Fibroblast of lung (primary cell): ENCODE results near the gene HYAL4. TPM values are rescaled to one million over a fixed set of nuclear protein-coding genes. Genes with fewer than 3 reads are reported as not detected.

ENCODE experiments used
- DNase-seq, 2 donors: peaks; one replicate each; pipeline versions ENCODE4 v3.0.0 to v3.0.0-alpha.2; 2010; ENCODE audit warnings: low read depth in 2 of 2
- H2AFZ ChIP-seq: 2 replicates; pipeline ENCODE4 v1.5.1; 2012; ENCODE audit warnings: low read length, control low read depth, inconsistent platforms
- H3K27ac ChIP-seq: 2 replicates; pipeline ENCODE4 v1.5.1; 2011; ENCODE audit warnings: low read length, control low read depth; ENCODE audit not compliant: insufficient read depth
- H3K27me3 ChIP-seq: 2 replicates; pipeline ENCODE4 v1.5.1; 2011; ENCODE audit warnings: mild to moderate bottlenecking, low read length; ENCODE audit not compliant: control insufficient read depth, insufficient read depth
- H3K36me3 ChIP-seq: 2 replicates; pipeline ENCODE4 v1.5.1; 2011; ENCODE audit warnings: low read length; ENCODE audit not compliant: control insufficient read depth, insufficient read depth
- H3K4me1 ChIP-seq: 2 replicates; pipeline ENCODE4 v1.5.1; 2011; ENCODE audit warnings: low read length; ENCODE audit not compliant: control insufficient read depth, insufficient read depth; ENCODE audit errors: extremely low read depth
- H3K4me2 ChIP-seq: 2 replicates; pipeline ENCODE4 v1.5.1; 2011; ENCODE audit warnings: low read length, control low read depth; ENCODE audit not compliant: insufficient read depth; ENCODE audit errors: extremely low read depth
- H3K4me3 ChIP-seq, 4 experiments: fragments of 200-600 bp in 1 of 4; sonication (generic) in 1 of 4; replicated peaks in 1 of 4; 2 replicates each; pipeline ENCODE4 v1.5.1; 2011 to 2016; ENCODE audit warnings: low read length in 4 of 4, low read depth in 3 of 4, mild to moderate bottlenecking in 3 of 4, control low read depth in 2 of 4, inconsistent platforms in 1 of 4, mixed read lengths in 1 of 4; ENCODE audit not compliant: insufficient read depth in 1 of 4; ENCODE audit errors: control extremely low read depth in 1 of 4
- H3K79me2 ChIP-seq: 2 replicates; pipeline ENCODE4 v1.5.1; 2012; ENCODE audit warnings: mild to moderate bottlenecking, low read length, inconsistent platforms; ENCODE audit not compliant: control insufficient read depth, insufficient read depth
- H3K9ac ChIP-seq: 2 replicates; pipeline ENCODE4 v1.5.1; 2011; ENCODE audit warnings: mild to moderate bottlenecking, low read length, control low read depth; ENCODE audit not compliant: insufficient read depth
- H3K9me3 ChIP-seq: 2 replicates; pipeline ENCODE4 v1.5.1; 2012; ENCODE audit warnings: low read depth, low read length; ENCODE audit not compliant: control insufficient read depth, insufficient read depth
- H4K20me1 ChIP-seq: 2 replicates; pipeline ENCODE4 v1.5.1; 2011; ENCODE audit warnings: low read length; ENCODE audit not compliant: control insufficient read depth, insufficient read depth; ENCODE audit errors: extremely low read depth
- EZH2 ChIP-seq: IDR thresholded peaks from 2 replicates; pipeline ENCODE4 v1.5.1; 2012; ENCODE audit warnings: low read length, control low read depth, mild to moderate bottlenecking; ENCODE audit errors: missing control alignments
- polyA plus RNA-seq, 2 donors: library from polyadenylated mRNA; depleted of rRNA in 1 of 2; stranded (reverse) in 1 of 2; unstranded in 1 of 2; fragments of >200 nt; gene quantifications; 2 replicates each; pipeline ENCODE4 v1.2.1, GENCODE V29; 2011 to 2012; ENCODE audit warnings: missing spikeins in 1 of 2
- total RNA-seq: library from RNA; depleted of rRNA; stranded (reverse); fragments of >200 nt; gene quantifications from 2 replicates; pipeline ENCODE4 v1.2.1, GENCODE V29; 2014
- TF ChIP-seq, protein P1 (sequence below), 2 donors: IDR thresholded peaks in 1 of 2; conservative IDR thresholded peaks in 1 of 2; 1 replicate in 1 of 2; 2 replicates in 1 of 2; pipeline ENCODE4 v1.5.1; 2011 to 2012; ENCODE audit warnings: low read length in 2 of 2, control low read depth in 1 of 2, inconsistent platforms in 1 of 2, low read depth in 1 of 2, mild to moderate bottlenecking in 1 of 2

HYAL4 gene
- total and polyA plus RNA-seq, 2 donors (not counting 1 experiment from before 2014, with no cell fraction given) = not detected

DNA sequence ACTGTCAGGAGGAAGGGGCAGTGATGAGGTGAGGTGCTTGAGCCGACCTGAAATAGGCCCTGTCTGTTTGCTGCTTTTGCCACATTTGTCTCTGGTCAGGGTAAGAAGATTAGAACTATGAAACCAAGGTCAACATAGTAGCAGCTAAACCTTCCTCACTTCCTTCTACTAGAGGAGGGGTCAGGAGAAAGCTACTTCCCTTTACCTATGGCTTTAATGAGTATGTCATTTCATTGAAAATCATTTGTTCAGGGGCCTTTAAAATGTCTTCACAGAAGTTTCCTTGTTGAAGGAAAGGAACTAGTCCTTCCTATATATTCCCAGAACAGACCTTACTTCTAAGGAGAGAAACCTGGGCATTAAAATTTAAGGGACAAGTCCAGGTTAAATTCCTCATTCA lies 19.0 kb downstream of the HYAL4 start:
- Histone ChIP-seq H3K9ac (no peak overlapping the region), H3K4me3 (no peak overlapping the region), H3K27me3 (no peaks in the 10 kb centered on the region), H3K36me3 (no peaks in the 10 kb centered on the region), H3K79me2 (no peaks in the 10 kb centered on the region), H3K27ac (no peak overlapping the region), H3K4me1 (no peaks in the 10 kb centered on the region), H2AFZ (no peak overlapping the region), H3K9me3 (no peaks in the 10 kb centered on the region), H3K4me2 (no peak overlapping the region), H4K20me1 (no peaks in the 10 kb centered on the region)
- DNase-seq = no peak
- no peak for TF ChIP-seq EZH2
- TF ChIP-seq, protein P1, sequence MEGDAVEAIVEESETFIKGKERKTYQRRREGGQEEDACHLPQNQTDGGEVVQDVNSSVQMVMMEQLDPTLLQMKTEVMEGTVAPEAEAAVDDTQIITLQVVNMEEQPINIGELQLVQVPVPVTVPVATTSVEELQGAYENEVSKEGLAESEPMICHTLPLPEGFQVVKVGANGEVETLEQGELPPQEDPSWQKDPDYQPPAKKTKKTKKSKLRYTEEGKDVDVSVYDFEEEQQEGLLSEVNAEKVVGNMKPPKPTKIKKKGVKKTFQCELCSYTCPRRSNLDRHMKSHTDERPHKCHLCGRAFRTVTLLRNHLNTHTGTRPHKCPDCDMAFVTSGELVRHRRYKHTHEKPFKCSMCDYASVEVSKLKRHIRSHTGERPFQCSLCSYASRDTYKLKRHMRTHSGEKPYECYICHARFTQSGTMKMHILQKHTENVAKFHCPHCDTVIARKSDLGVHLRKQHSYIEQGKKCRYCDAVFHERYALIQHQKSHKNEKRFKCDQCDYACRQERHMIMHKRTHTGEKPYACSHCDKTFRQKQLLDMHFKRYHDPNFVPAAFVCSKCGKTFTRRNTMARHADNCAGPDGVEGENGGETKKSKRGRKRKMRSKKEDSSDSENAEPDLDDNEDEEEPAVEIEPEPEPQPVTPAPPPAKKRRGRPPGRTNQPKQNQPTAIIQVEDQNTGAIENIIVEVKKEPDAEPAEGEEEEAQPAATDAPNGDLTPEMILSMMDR (conservative IDR thresholded peaks at IDR 0.05 in 1 of 2, IDR thresholded peaks at IDR 0.05 in 1 of 2; ENCODE audit: low read depth in 1 of 2, low read length in 2 of 2) = no peak

DNA sequence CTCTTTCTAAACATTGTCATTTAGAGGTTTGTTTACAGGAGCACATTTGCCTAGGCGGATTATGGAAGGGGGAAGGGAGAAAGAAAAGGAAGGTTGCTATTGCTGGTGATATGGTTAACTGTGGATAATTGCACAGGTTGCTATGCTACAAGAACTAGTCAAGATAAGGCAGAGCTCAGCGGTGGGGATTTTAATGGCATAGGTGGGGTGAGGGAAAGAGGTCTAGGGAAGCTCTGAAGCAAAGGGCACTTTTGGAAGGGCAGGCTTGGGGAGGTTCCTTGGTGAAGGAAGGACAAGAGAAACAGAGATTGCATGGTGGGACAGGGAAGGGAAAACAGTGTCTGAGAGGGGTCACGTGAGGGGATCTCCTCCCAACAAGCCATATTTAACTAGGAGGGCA lies 19.5 kb downstream of the HYAL4 start:
- no peaks in the 10 kb centered on the region for H3K36me3 ChIP-seq
- H3K4me1 ChIP-seq = no peaks in the 10 kb centered on the region
- H3K9me3 ChIP-seq = no peaks in the 10 kb centered on the region
- no peak for DNase-seq
- H3K27me3 ChIP-seq = no peaks in the 10 kb centered on the region
- no peak overlapping the region for H3K9ac ChIP-seq
- no peak overlapping the region for H3K4me2 ChIP-seq
- no peak for TF ChIP-seq EZH2
- no peaks in the 10 kb centered on the region for H4K20me1 ChIP-seq
- H3K27ac ChIP-seq = no peak overlapping the region
- H3K4me3 ChIP-seq = no peak overlapping the region
- no peaks in the 10 kb centered on the region for H3K79me2 ChIP-seq
- no peak overlapping the region for H2AFZ ChIP-seq

DNA sequence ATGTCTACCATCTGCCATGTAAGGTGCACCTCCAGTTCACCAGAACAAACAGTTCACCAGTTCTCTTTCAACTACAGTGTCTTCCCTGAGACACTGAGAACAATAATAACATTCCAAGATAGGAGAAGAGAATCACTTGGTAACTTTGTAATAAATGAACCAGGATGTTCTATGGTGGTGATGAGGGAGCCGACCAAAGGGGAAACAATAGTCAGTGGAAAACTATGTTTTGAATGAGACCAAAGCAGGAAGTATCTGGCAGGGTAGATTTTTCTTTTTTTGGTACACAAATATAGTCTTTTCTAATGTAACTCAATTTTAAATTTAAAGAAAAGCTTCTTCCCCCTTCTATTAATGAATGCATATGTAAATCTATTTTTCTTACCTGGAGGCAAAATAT lies 20.0 kb downstream of the HYAL4 start:
- Histone ChIP-seq H3K27ac (no peak overlapping the region), H3K9me3 (no peaks in the 10 kb centered on the region), H3K4me3 (no peak overlapping the region), H3K9ac (no peak overlapping the region), H3K4me2 (no peak overlapping the region), H3K27me3 (no peaks in the 10 kb centered on the region), H3K4me1 (no peaks in the 10 kb centered on the region), H3K36me3 (no peaks in the 10 kb centered on the region), H3K79me2 (no peaks in the 10 kb centered on the region), H2AFZ (no peak overlapping the region), H4K20me1 (no peaks in the 10 kb centered on the region)
- peak in 1 of 2 donors; percentile 6 for DNase-seq
- TF ChIP-seq, protein P1 (conservative IDR thresholded peaks at IDR 0.05 in 1 of 2, IDR thresholded peaks at IDR 0.05 in 1 of 2; ENCODE audit: low read depth in 1 of 2, low read length in 2 of 2) = no peak
- TF ChIP-seq EZH2 = no peak
